Measurements from ENCODE around the gene CHST5. TPM values are rescaled to one million over a fixed set of nuclear protein-coding genes. Genes with fewer than 3 reads are reported as not detected.
"Not testable (repeated sequence)": the region's sequence is repeated elsewhere in the genome, so short reads cannot be mapped to it uniquely, and the experiment has no call there.

Gene CHST5
- polyA plus RNA-seq, 1 of the 3 experiments (the other 2 are of a cell fraction): 0.49 TPM

- H3K9me2 ChIP-seq: no peaks in the 10 kb centered on the region
- H3K4me3 ChIP-seq (ENCODE audit: low read depth in 2 of 2, low read length in 1 of 2): no peak overlapping the region
- H3F3A ChIP-seq (replicated peaks; ENCODE audit: insufficient read depth): no peaks in the 10 kb centered on the region
- H3K9ac ChIP-seq: no peak overlapping the region
- TF ChIP-seq TCF12 (IDR thresholded peaks at IDR 0.05) (no peak), SIN3A (IDR thresholded peaks at IDR 0.05; ENCODE audit: borderline replicate concordance, low read depth, low read length) (no peak)
- H2AFZ ChIP-seq (ENCODE audit: low read depth): no peak overlapping the region
- H3K27ac ChIP-seq (ENCODE audit: low read depth in 2 of 2, low read length in 1 of 2): no peak overlapping the region
- ChIA-PET CTCF (interaction anchor here (0.7 to 1.1 kb wide), 2 partner anchors 102 kb away, joined by 3 to 5 read pairs; no protein-coding TSS in a partner anchor), POLR2A (no interaction called here)
- H3K27me3 ChIP-seq (ENCODE audit: insufficient read depth): no peaks in the 10 kb centered on the region
- no peaks in the 10 kb centered on the region for H3K36me3 ChIP-seq (replicated peaks in 1 of 2; ENCODE audit: control insufficient read depth in 1 of 2, insufficient read depth in 2 of 2, low read length in 1 of 2)
- WGBS (ENCODE audit: low lambda C conversion rate): 92% methylated on average over 6 of the region's 6 CpGs
- no peaks in the 10 kb centered on the region for H3K79me2 ChIP-seq (ENCODE audit: insufficient read depth)
- H3K4me1 ChIP-seq (ENCODE audit: control insufficient read depth in 1 of 2, insufficient read depth in 2 of 2, low read depth in 1 of 2, low read length in 1 of 2): no peaks in the 10 kb centered on the region; a peak in 1 of 4 replicates
- no peaks in the 10 kb centered on the region for H3K9me3 ChIP-seq
- no peak overlapping the region for H3K4me2 ChIP-seq
- DNase-seq: no peak
- no peaks in the 10 kb centered on the region for H4K20me1 ChIP-seq (ENCODE audit: insufficient read depth)
Observed at GRCh38 chr16:75519175-75519574, 16.7 kb downstream of the CHST5 start.

GRCh38 chr16:75516189-75516966, 19.5 kb downstream of the CHST5 start:
- peak overlapping the region; percentile 88 for H3K9ac ChIP-seq
- H3K79me2 ChIP-seq (ENCODE audit: insufficient read depth); DNase-seq; H3K4me1 ChIP-seq (ENCODE audit: control insufficient read depth in 1 of 2, insufficient read depth in 2 of 2, low read depth in 1 of 2, low read length in 1 of 2); H3K36me3 ChIP-seq (replicated peaks in 1 of 2; ENCODE audit: control insufficient read depth in 1 of 2, insufficient read depth in 2 of 2, low read length in 1 of 2); H3K9me3 ChIP-seq; H4K20me1 ChIP-seq (ENCODE audit: insufficient read depth); H3K9me2 ChIP-seq; H3K27me3 ChIP-seq (ENCODE audit: insufficient read depth); H3F3A ChIP-seq (replicated peaks; ENCODE audit: insufficient read depth): not testable (repeated sequence)
- 50% methylated on average over 9 of the region's 42 CpGs for WGBS (ENCODE audit: low lambda C conversion rate)
- H2AFZ ChIP-seq (ENCODE audit: low read depth): peak overlapping the region; percentile 88
- H3K4me2 ChIP-seq: peak overlapping the region; percentile 96
- POLR2A ChIA-PET: interaction anchor here (1.1 to 2.0 kb wide), 4 partner anchors 19 to 49 kb away, joined by 3 to 10 read pairs (median 4); partner anchors contain the start of gene GABARAPL2
- peak overlapping the region; percentile 74 to 78; a peak in 3 of 4 replicates for H3K27ac ChIP-seq (ENCODE audit: low read depth in 2 of 2, low read length in 1 of 2)
- H3K4me3 ChIP-seq (ENCODE audit: low read depth in 2 of 2, low read length in 1 of 2): peak overlapping the region; percentile 66 to 85
- CTCF ChIA-PET: interaction anchor here (1.1 to 2.2 kb wide), 20 partner anchors 9 to 107 kb away, joined by 3 to 40 read pairs (median 8); partner anchors contain the start of genes ADAT1, CHST6, GABARAPL2 and TMEM170A

- no peaks in the 10 kb centered on the region for H3K79me2 ChIP-seq (ENCODE audit: insufficient read depth)
- ChIA-PET POLR2A (no interaction called here), CTCF (interaction anchor here (1.0 to 1.8 kb wide), 2 partner anchors 23 to 42 kb away, joined by 4 to 5 read pairs; no protein-coding TSS in a partner anchor)
- H3K4me2 ChIP-seq: no peak overlapping the region
- no peaks in the 10 kb centered on the region for H3K27me3 ChIP-seq (ENCODE audit: insufficient read depth)
- TF ChIP-seq MEF2A (IDR thresholded peaks at IDR 0.05; ENCODE audit: borderline replicate concordance, low read depth) (no peak), MAX (IDR thresholded peaks at IDR 0.05; ENCODE audit: low read depth) (no peak), TCF12 (IDR thresholded peaks at IDR 0.05) (no peak), RCOR1 (IDR thresholded peaks at IDR 0.05; ENCODE audit: low read length) (no peak), FOXJ3 (CRISPR knock-in tag; IDR thresholded peaks at IDR 0.05) (no peak), TEAD4 (IDR thresholded peaks at IDR 0.05; ENCODE audit: borderline replicate concordance, insufficient read depth) (no peak), USF1 (IDR thresholded peaks at IDR 0.05; ENCODE audit: borderline replicate concordance, low read depth) (no peak), FOSL2 (IDR thresholded peaks at IDR 0.05; ENCODE audit: borderline replicate concordance, low read depth) (no peak)
- no peaks in the 10 kb centered on the region for H3F3A ChIP-seq (replicated peaks; ENCODE audit: insufficient read depth)
- no peaks in the 10 kb centered on the region; a peak in 1 of 4 replicates for H3K4me1 ChIP-seq (ENCODE audit: control insufficient read depth in 1 of 2, insufficient read depth in 2 of 2, low read depth in 1 of 2, low read length in 1 of 2)
- DNase-seq: no peak
- no peak overlapping the region for H3K4me3 ChIP-seq (ENCODE audit: low read depth in 2 of 2, low read length in 1 of 2)
- H3K9me3 ChIP-seq: no peaks in the 10 kb centered on the region
- 98% methylated on average over 11 of the region's 11 CpGs for WGBS (ENCODE audit: low lambda C conversion rate)
- no peaks in the 10 kb centered on the region for H3K9me2 ChIP-seq
- no peaks in the 10 kb centered on the region for H4K20me1 ChIP-seq (ENCODE audit: insufficient read depth)
- no peak overlapping the region for H3K27ac ChIP-seq (ENCODE audit: low read depth in 2 of 2, low read length in 1 of 2)
- no peak overlapping the region for H3K9ac ChIP-seq
- H3K36me3 ChIP-seq (replicated peaks in 1 of 2; ENCODE audit: control insufficient read depth in 1 of 2, insufficient read depth in 2 of 2, low read length in 1 of 2): no peaks in the 10 kb centered on the region
- H2AFZ ChIP-seq (ENCODE audit: low read depth): no peak overlapping the region
Observed at GRCh38 chr16:75514296-75514695, 21.6 kb downstream of the CHST5 start.

Data from SK-N-SH (cell line).